Stimulated activated CD4-positive, alpha-beta T cell treated with anti-CD3 and anti-CD28 coated beads, TNF-alpha, amount 100 ng/mL, for 24 hours (primary cell): Measurements from ENCODE around the gene COX19.
"Not testable (repeated sequence)": the region's sequence is repeated elsewhere in the genome, so short reads cannot be mapped to it uniquely, and the experiment has no call there.

Source experiments
- DNase-seq, 3 experiments: peaks; one replicate each; pipeline ENCODE4 v3.0.0-alpha.2; 2020; ENCODE audit warnings: low read depth in 3 of 3

COX19 gene

DNA sequence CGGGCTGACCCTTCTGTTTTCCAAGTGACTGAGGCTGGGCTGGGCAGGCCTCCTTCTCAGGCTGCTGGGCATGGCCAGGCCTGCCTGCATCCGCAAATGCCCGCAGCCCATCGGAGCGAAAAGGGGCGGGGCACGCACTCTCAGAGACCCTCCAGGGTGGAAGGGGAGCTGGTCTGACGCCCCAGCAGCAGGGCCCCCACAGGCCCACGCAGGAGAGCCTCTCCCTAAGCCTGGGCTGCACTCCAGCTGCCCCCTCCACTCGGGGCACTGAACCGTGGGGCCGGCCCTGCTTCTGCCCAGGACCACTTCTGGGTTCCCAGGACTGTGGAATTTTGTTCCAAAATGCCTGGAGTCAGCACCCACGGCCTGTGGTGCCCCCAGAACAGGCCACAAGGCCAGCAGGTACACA is 30.2 kb downstream of the COX19 start:
- no peak for DNase-seq

- DNase-seq, result no peak
Observed at GRCh38 chr7:944744-945143, 30.6 kb downstream of the COX19 start.

DNA sequence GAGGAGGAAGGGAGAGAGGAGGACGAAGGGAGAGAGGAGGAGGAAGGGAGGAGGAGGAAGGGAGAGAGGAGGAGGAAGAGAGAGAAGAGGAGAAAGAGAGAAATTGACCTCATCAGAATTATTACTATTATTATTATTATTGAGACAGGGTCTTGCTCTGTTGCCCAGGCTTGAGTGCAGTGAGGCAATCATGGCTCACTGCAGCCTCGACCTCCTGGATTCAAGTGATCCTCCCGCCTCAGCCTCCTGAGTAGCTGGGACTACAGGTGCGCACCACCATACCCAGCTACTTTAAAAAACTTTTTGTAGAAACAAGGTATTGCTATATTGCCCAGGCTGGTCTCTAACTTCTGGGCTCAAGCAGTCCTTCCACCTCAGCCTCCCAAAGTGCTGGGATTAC is 31.6 kb downstream of the COX19 start:
- not testable (repeated sequence) for DNase-seq

- no peak for DNase-seq
Observed at GRCh38 chr7:940599-941408, 34.5 kb downstream of the COX19 start.

DNA sequence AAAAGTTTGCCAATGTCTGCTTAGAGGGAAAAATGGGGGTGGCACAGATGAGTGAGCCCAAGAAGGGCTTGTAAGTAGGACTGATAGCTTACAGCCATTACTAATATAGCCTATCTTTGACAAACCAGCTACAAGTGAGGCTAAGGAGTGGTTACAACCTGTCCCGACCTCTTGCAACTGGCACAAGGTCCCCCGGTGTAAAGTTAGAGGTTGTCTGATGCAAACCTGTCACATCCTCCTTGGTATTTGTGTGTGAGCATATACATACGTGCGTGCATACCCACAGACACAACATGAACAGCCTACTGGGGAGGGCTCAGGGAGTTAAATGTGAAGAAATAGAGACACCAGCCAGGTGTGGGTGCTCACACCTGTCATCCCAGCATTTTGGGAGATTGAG is 35.5 kb downstream of the COX19 start:
- DNase-seq, result no peak

DNA sequence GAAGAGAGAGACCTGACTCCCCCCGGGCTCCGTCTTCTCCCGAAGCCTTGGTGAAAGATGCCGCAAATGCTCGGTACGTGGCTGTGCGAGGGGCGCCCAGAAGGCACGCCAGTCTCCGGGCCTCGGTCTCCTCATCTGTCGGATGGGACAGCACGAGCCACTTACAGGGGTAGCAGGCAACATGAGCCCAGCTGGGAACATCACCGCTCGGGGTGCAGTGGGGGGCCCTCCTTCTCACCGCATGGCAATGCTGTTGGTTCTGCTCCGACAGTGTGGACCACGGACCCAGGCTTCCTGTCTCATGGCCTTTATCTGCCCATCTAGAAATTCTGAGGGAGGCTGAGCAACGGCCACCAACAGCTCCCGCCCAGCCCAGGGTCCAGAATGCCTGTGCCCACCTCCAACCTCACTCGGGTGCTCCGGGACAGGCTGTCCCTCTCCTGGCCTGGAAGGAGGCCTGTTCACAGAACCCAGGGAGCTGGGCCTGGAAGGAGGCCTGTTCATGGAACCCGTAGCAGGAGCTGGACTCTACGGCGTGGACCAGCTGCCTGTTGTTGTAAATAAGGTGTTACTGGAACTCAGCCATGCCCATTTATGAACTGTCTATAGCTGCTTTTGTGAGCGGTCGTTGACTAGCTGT is 36.7 kb downstream of the COX19 start:
- no peak for DNase-seq

DNA sequence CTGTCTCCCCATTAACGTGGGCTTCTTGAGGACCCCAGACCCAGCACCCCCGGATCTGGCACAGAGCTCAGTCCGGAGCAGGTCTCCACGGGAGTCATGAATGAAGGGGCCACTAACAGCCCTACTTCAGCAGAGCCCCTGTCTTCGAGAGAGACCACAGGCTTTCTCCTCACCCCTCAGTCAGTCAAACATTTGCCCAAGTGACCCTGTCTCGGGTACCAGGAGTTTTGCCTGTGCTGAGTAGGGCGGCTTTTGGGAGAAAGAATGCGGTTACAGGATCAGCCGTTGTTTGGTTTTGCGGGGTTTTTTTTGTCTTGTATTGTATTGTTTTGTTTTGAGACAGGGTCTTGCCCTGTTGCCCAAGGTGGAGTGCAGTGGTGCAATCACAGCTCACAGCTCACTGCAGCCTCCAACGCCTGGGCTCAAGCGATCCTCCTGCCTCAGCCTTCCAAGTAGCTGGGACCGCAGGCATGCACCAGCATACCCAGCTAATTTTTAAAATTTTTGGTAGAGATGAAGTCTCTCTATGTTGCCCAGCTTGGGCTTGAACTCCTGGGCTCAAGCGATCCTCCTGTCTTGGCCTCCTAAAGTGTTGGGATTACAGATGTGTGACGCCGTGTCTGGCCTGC is 37.4 kb downstream of the COX19 start:
- no peak for DNase-seq

- DNase-seq, result peak in 1 of 3 experiments; percentile 50
Observed at GRCh38 chr7:936386-937054, 38.8 kb downstream of the COX19 start.

- no peak for DNase-seq
Observed at GRCh38 chr7:935874-936385, 39.4 kb downstream of the COX19 start.

DNA sequence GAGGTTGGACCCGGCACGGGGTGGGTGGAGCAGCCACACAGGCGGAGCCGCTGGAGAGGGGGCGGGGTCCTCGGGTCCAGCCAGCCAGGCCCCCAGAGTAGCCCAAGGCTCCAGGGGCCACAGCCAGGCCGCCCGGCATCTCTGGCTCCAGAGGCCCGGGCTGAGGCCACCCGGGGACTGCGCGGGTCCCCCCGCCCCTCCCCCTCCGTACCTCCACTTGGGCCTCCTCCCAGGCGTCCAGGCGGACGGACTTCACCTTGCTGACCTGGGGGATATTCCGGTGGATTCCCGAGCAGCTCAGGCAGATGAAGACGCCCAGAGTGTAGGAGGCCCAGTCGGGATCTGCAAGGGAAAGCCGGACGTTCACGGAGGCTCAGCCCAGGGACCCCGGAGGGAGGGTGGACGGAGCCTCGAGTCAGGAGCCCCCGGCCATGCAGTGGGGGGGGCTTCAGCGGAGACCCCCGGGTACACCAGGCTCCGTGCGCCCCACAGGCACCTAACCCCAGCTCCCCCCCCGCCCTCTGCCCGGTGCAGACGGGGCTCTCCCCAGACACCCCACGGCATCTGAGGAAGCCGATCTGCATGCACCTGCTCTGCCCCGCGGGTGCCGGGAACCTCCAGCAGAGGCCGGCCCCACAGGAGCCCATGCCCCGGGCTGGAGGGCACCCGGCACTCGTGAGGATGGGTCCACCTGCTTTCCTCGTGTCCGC is 40.0 kb downstream of the COX19 start:
- no peak for DNase-seq

- no peak for DNase-seq
Observed at GRCh38 chr7:934469-935163, 40.7 kb downstream of the COX19 start.

GRCh38 chr7:932651-932975 is 42.7 kb downstream of the COX19 start:
- DNase-seq, result no peak

DNA sequence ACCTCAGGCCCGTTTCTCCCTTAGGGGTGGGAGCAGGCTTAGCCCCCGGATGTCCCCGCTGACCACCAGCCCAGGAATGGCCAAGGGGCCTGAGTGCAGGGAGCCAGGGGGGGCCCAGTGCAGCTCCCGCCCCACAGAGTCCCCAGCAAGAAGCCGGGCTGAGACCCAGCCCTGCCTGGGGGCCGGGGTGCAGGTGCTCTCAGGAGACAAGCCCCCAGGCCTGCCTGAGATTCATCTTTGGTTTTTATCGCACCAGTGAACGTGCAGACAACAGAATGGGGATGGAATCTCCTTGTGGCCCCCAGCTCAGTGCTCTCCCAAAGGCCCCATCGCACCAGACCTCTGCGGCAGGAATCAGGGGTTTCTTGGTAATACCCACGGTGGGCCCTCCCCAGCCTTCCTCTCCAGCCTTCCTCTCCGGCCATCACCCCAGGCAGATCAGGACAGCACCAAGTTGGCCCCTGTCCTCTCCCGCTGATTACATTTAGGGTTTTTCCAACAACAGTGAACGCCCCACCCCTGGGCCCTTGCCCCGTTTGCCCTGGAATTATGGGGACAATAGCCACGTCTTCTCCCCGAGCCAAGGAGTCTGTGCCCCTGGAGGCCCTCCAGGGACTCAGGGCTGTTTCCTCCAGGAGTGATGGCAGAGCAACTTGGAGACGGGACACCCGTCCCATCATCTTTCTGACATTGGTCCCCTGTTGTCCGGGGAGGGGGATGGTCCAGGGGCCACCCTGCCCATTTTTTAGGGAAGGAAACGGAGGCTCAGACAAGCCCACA is 43.3 kb downstream of the COX19 start:
- no peak for DNase-seq

DNA sequence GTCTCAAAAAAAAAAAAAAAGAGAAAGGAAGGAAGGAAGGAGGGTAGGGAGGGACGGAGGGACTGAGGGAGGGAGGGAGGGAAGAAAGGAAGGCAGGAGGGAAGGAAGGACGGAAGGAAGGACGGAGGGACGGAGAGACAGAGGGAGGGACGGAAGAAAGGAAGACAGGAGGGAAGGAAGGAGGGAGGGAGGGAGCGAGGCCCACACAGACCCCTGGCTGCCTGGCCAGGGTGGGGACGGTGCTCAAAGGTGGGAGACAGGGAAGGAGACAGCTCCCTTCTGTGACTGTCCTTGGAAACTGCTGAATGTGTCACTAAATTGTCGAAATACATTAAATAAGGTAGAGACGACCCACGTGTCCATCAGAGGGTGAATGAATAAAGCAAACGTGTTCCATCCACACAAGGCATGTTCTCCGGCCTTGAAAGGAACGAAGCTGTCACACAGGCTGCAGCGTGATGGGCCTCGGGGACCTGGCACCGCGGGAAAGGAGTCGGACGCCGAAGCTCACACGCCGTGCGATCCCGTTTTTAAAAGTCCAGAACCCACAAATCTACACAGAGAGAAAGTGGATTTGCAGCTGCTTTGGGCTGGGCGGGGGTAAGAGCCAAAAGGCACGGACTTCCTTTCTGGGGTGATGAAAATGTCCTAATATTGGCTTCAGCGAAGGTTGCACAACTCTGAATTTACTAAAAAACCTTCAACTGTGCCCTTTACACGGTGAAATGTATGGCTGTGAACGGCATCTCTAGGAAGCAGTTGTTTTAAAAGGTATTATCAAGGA is 44.2 kb downstream of the COX19 start:
- DNase-seq, result no peak

DNA sequence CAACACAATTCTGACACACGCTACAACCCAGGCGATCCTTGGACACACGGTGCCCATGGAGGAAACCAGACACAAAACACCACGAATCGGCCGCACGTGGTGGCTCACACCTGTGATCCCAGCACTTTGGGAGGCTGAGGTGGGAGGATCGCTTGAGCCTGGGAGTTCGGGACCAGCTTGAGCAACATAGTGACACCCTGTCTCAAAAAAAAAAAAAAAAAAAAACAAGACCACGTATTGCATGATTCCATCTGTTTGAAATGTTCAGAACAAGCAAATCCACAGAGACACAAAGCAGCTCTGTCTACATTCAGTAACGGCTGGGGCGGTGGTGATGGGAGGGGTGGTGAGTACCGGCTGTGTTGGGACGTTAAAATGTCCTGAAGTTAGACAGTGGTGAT is 46.0 kb downstream of the COX19 start:
- no peak for DNase-seq

DNA sequence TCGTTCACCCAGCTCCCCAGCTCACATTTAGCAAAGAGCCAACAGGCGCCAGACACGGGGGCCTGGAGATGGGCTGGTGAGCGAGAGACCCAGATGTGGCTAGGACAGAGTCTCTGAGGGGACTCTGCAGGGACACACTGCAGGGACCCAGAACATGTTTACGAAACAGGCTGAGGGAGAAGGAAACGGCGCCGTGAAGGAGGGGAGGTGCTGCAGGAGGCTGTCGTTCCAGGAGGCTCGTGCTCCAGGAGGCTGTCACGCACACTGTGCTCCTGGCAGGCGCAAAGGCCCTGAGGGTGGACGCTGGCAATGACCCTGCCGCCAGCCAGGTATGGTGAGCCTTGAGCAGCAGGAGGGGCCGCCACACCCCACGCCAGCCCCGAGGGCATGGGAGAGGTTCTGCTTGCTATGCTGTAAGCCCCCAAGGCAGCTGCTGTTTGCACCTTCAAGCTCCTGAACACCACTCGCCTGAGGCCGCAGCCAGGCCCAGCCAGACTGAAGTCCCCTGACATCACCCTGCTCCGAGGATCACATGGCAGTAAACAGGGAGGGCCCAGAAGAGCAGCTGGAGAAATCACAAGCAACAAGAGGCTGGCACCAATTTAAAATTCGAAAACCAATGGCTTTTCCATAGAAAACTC is 48.2 kb downstream of the COX19 start:
- no peak for DNase-seq

GRCh38 chr7:926061-927030 is 49.0 kb downstream of the COX19 start:
- no peak for DNase-seq

DNA sequence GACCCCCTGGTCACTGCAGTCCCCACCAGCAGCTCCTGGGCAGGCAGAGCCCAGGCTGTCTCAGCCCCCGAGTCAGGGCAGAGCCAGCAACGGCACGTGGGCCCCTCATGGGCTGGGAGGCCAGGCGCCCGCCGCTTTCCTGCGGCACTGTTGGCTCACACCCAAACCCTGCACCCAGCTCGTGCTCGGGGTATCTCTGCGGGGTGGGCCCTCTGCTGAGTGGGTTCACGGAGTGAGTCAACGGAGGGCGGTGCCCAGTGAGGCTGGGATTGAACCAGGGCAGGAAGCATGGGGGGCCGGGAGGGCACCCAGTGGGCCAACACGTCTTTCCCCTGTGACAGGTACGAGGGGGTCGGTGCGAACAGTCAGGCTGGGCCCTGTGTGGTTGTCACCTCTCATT is 49.7 kb downstream of the COX19 start:
- DNase-seq, result no peak
